Neuronal stem cell (in vitro differentiated cells): ENCODE data around the gene TPCN2.

ENCODE experiments used
- DNase-seq: peaks from one replicate; pipeline ENCODE4 v3.0.0-alpha.2; 2013; ENCODE audit warnings: low spot score
- H2AFZ ChIP-seq: one replicate; pipeline ENCODE4 v1.6.1; 2013; ENCODE audit warnings: mild to moderate bottlenecking, low read length, inconsistent platforms
- H2AK5ac ChIP-seq: 2 replicates; pipeline ENCODE4 v1.6.1; 2013; ENCODE audit warnings: low read depth, mild to moderate bottlenecking, inconsistent platforms, low read length, moderate library complexity, mixed read lengths
- H2BK120ac ChIP-seq: 2 replicates; pipeline ENCODE4 v1.6.1; 2013; ENCODE audit warnings: low read depth, mild to moderate bottlenecking, inconsistent platforms, low read length, moderate library complexity, mixed read lengths
- H2BK12ac ChIP-seq: one replicate; pipeline ENCODE4 v1.6.1; 2013; ENCODE audit warnings: low read length, inconsistent platforms
- H2BK15ac ChIP-seq: 2 replicates; pipeline ENCODE4 v1.6.1; 2013; ENCODE audit warnings: mild to moderate bottlenecking, low read length, inconsistent platforms, mixed read lengths
- H2BK5ac ChIP-seq: one replicate; pipeline ENCODE4 v1.6.1; 2013; ENCODE audit warnings: inconsistent platforms, mild to moderate bottlenecking, low read length, moderate library complexity
- H3K14ac ChIP-seq: one replicate; pipeline ENCODE4 v1.6.1; 2013; ENCODE audit warnings: low read length, inconsistent platforms
- H3K18ac ChIP-seq: 2 replicates; pipeline ENCODE4 v1.6.1; 2013; ENCODE audit warnings: low read length, inconsistent platforms
- H3K23ac ChIP-seq: 2 replicates; pipeline ENCODE4 v1.6.1; 2013; ENCODE audit warnings: low read depth, mild to moderate bottlenecking, mixed read lengths, low read length, inconsistent platforms; ENCODE audit not compliant: poor library complexity
- H3K27ac ChIP-seq: replicated peaks from 3 replicates; pipeline ENCODE4 v1.5.1; 2013; ENCODE audit warnings: low read length, inconsistent platforms
- H3K27me3 ChIP-seq, 3 experiments: 2 replicates each; pipeline ENCODE4 v1.6.1; 2013; ENCODE audit warnings: low read length in 3 of 3, mild to moderate bottlenecking in 2 of 3, inconsistent platforms in 1 of 3, low read depth in 1 of 3, mixed read lengths in 1 of 3, moderate library complexity in 1 of 3; ENCODE audit not compliant: control insufficient read depth in 3 of 3, insufficient read depth in 3 of 3
- H3K36me3 ChIP-seq, 2 donors: replicated peaks in 1 of 2; 2 replicates each; pipeline ENCODE4 v1.6.1; 2013; ENCODE audit warnings: low read length in 2 of 2; ENCODE audit not compliant: control insufficient read depth in 2 of 2, insufficient read depth in 2 of 2
- H3K4ac ChIP-seq: 2 replicates; pipeline ENCODE4 v1.6.1; 2013; ENCODE audit warnings: inconsistent platforms, mild to moderate bottlenecking, low read length, moderate library complexity
- H3K4me1 ChIP-seq, 2 donors: 1 replicate in 1 of 2; 2 replicates in 1 of 2; pipeline ENCODE4 v1.6.1; 2013; ENCODE audit warnings: low read length in 2 of 2, low read depth in 1 of 2; ENCODE audit not compliant: control insufficient read depth in 2 of 2, insufficient read depth in 1 of 2
- H3K4me2 ChIP-seq: one replicate; pipeline ENCODE4 v1.6.1; 2013; ENCODE audit warnings: mild to moderate bottlenecking, low read length, inconsistent platforms; ENCODE audit not compliant: insufficient read depth, poor library complexity, severe bottlenecking
- H3K4me3 ChIP-seq, 2 donors: 2 replicates each; pipeline ENCODE4 v1.5.1; 2013; ENCODE audit warnings: low read length in 2 of 2, mild to moderate bottlenecking in 2 of 2, inconsistent platforms in 1 of 2, moderate library complexity in 1 of 2
- H3K79me1 ChIP-seq: one replicate; pipeline ENCODE4 v1.6.1; 2013; ENCODE audit warnings: low read depth, mild to moderate bottlenecking, inconsistent platforms, low read length, moderate library complexity
- H3K9ac ChIP-seq: one replicate; pipeline ENCODE4 v1.6.1; 2013; ENCODE audit warnings: mild to moderate bottlenecking, low read depth, low read length, inconsistent platforms; ENCODE audit not compliant: poor library complexity
- H3K9me3 ChIP-seq, 2 donors: replicated peaks in 1 of 2; 2 replicates each; pipeline versions ENCODE3 to v1.6.1; 2013; ENCODE audit warnings: low read length in 2 of 2, mild to moderate bottlenecking in 2 of 2, inconsistent platforms in 1 of 2, low read depth in 1 of 2, mixed read lengths in 1 of 2, moderate library complexity in 1 of 2; ENCODE audit not compliant: control insufficient read depth in 2 of 2, insufficient read depth in 1 of 2
- H4K8ac ChIP-seq: one replicate; pipeline ENCODE4 v1.6.1; 2013; ENCODE audit warnings: low read depth, mild to moderate bottlenecking, inconsistent platforms, low read length, moderate library complexity
- H4K91ac ChIP-seq: one replicate; pipeline ENCODE4 v1.6.1; 2013; ENCODE audit warnings: low read length, low read depth, mild to moderate bottlenecking, inconsistent platforms; ENCODE audit not compliant: poor library complexity
- WGBS, 2 donors: extraction: QIAGEN DNeasy Blood & Tissue Kit; methylation state at CpG; one replicate each; pipeline ENCODE4 v1.1.7; 2013; ENCODE audit warnings: missing lambda C conversion rate in 2 of 2, mixed read lengths in 1 of 2; ENCODE audit not compliant: insufficient read length in 2 of 2, insufficient replicate concordance in 1 of 2; ENCODE audit errors: extremely low coverage in 2 of 2; 5-methylcytosine and 5-hydroxymethylcytosine counted together

The TPCN2 gene

GRCh38 chr11:69083531-69084247 lies 35.0 kb downstream of the TPCN2 start:
- Histone ChIP-seq H2BK12ac (peak overlapping the region; percentile 18), H3K14ac (peak overlapping the region; percentile 31), H2BK120ac (no peak overlapping the region), H3K27ac (no peak overlapping the region), H3K18ac (no peak overlapping the region), H3K23ac (peak overlapping the region; percentile 95), H3K9me3 (no peaks in the 10 kb centered on the region), H3K4me2 (no peak overlapping the region), H2AFZ (no peak overlapping the region), H4K91ac (no peak overlapping the region), H3K4me3 (peak overlapping the region in 1 of 2 donors; percentile 47), H3K79me1 (peaks cover 2% of the 10 kb centered on the region), H3K27me3 (no peaks in the 10 kb centered on the region), H4K8ac (no peak overlapping the region), H3K9ac (peak overlapping the region; percentile 37), H2BK5ac (peak overlapping the region; percentile 3), H3K4me1 (no peaks in the 10 kb centered on the region), H3K4ac (no peak overlapping the region), H3K36me3 (peaks cover 6 to 26% of the 10 kb centered on the region in 2 donors), H2BK15ac (no peak overlapping the region), H2AK5ac (no peak overlapping the region)
- DNase-seq, result no peak
- 100% methylated on average over 7 of the region's 28 CpGs; no CpG with 5 or more reads in 1 of the 2 donors for WGBS, 2 donors

GRCh38 chr11:69084371-69084770 lies 35.6 kb downstream of the TPCN2 start:
- H3K4me2 ChIP-seq, result no peak overlapping the region
- H3K23ac ChIP-seq, result no peak overlapping the region
- WGBS, 2 donors, result no CpG with 5 or more reads among the region's 15 CpGs
- H4K91ac ChIP-seq, result no peak overlapping the region
- H2BK15ac ChIP-seq, result no peak overlapping the region
- peak overlapping the region; percentile 3 for H2BK5ac ChIP-seq
- peak overlapping the region; percentile 35 for H3K9ac ChIP-seq
- H3K79me1 ChIP-seq, result peaks cover 2% of the 10 kb centered on the region
- H3K14ac ChIP-seq, result no peak overlapping the region
- H3K4me1 ChIP-seq, result no peaks in the 10 kb centered on the region
- no peaks in the 10 kb centered on the region for H3K9me3 ChIP-seq
- H2AK5ac ChIP-seq, result no peak overlapping the region
- no peak overlapping the region for H2BK120ac ChIP-seq
- H4K8ac ChIP-seq, result no peak overlapping the region
- no peak overlapping the region for H3K4me3 ChIP-seq
- no peaks in the 10 kb centered on the region for H3K27me3 ChIP-seq
- no peak overlapping the region for H3K18ac ChIP-seq
- DNase-seq, result no peak
- no peak overlapping the region for H2BK12ac ChIP-seq
- no peak overlapping the region for H3K27ac ChIP-seq
- peaks cover 6 to 20% of the 10 kb centered on the region in 2 donors for H3K36me3 ChIP-seq
- no peak overlapping the region for H2AFZ ChIP-seq
- H3K4ac ChIP-seq, result no peak overlapping the region

GRCh38 chr11:69085490-69086095 lies 36.9 kb downstream of the TPCN2 start:
- peak overlapping the region; percentile 22 for H3K18ac ChIP-seq
- no peak overlapping the region for H4K8ac ChIP-seq
- H3K79me1 ChIP-seq, result peaks cover 2% of the 10 kb centered on the region
- no peak overlapping the region for H2BK12ac ChIP-seq
- no peak overlapping the region for H2BK120ac ChIP-seq
- no peak overlapping the region for H3K4me2 ChIP-seq
- no peaks in the 10 kb centered on the region for H3K27me3 ChIP-seq
- H3K14ac ChIP-seq, result peak overlapping the region; percentile 92
- H3K4ac ChIP-seq, result no peak overlapping the region
- DNase-seq, result no peak
- no peak overlapping the region for H4K91ac ChIP-seq
- H3K9ac ChIP-seq, result peak overlapping the region; percentile 34
- no peak overlapping the region for H2AFZ ChIP-seq
- H2AK5ac ChIP-seq, result peak overlapping the region; percentile 18
- H2BK15ac ChIP-seq, result no peak overlapping the region
- peaks cover 6 to 24% of the 10 kb centered on the region in 2 donors for H3K36me3 ChIP-seq
- H2BK5ac ChIP-seq, result no peak overlapping the region
- H3K23ac ChIP-seq, result no peak overlapping the region
- H3K9me3 ChIP-seq, result no peaks in the 10 kb centered on the region
- WGBS, 2 donors, result no CpG with 5 or more reads among the region's 27 CpGs
- H3K27ac ChIP-seq, result no peak overlapping the region
- H3K4me1 ChIP-seq, result no peaks in the 10 kb centered on the region
- H3K4me3 ChIP-seq, result no peak overlapping the region
